Neural crest cell (in vitro differentiated cells): ENCODE results near the gene BTBD10. TPM values are rescaled to one million over a fixed set of nuclear protein-coding genes. Genes with fewer than 3 reads are reported as not detected.

Source experiments
- DNase-seq: peaks from one replicate; pipeline ENCODE4 v3.0.0; 2021; ENCODE audit warnings: low read depth, mixed read lengths, low spot score
- H3K27ac Mint-ChIP-seq: one replicate; pipeline ENCODE4 v1.8.0; 2021; ENCODE audit warnings: mild to moderate bottlenecking, mixed read lengths; ENCODE audit not compliant: unreplicated experiment
- H3K27me3 Mint-ChIP-seq: 2 replicates; pipeline ENCODE4 v1.8.0; 2021; ENCODE audit warnings: low read depth, mild to moderate bottlenecking, mixed read lengths
- H3K36me3 Mint-ChIP-seq: 2 replicates; pipeline ENCODE4 v1.8.0; 2021; ENCODE audit warnings: low read depth, mild to moderate bottlenecking, mixed read lengths
- H3K4me1 Mint-ChIP-seq: 2 replicates; pipeline ENCODE4 v1.8.0; 2021; ENCODE audit warnings: mixed read lengths
- H3K4me3 Mint-ChIP-seq: one replicate; pipeline ENCODE4 v1.8.0; 2021; ENCODE audit warnings: mild to moderate bottlenecking, mixed read lengths
- H3K9me3 Mint-ChIP-seq: 2 replicates; pipeline ENCODE4 v1.8.0; 2021; ENCODE audit warnings: mixed read lengths
- CTCF ChIP-seq: fragments of 200-600 bp; sonication (generic); conservative IDR thresholded peaks from 2 replicates; pipeline ENCODE4 v1.5.0; 2021; ENCODE audit warnings: antibody characterized with exemption, mild to moderate bottlenecking
- long read RNA-seq: library from polyadenylated mRNA; unstranded; transcript quantifications from one replicate; pipeline ENCODE4 v2.0.0, GENCODE V29; 2020
- total RNA-seq: library from RNA; stranded (reverse); gene quantifications from 2 replicates; pipeline ENCODE4 v1.2.1, GENCODE V29; 2021

The BTBD10 gene
- 28.2 and 29.0 TPM in 2 replicates for total RNA-seq
- long read RNA-seq, transcript BTBD10-208 (8 exons, 1,662 nt): minor isoform, 43 of 121 reads
- long read RNA-seq, transcript BTBD10-201 (9 exons, 2,504 nt): major isoform, 45 of 121 reads
- long read RNA-seq, partial matches to known transcripts: 19 of 121 reads
- long read RNA-seq, other reads (novel, unspliced or antisense): 12 of 121 reads

GRCh38 chr11:13462901-13463778 lies at the start of gene BTBD10:
Gene BTBD10, minus strand, starts transcription at chr11:13463222. Its CDS starts 18,098 bp downstream, at chr11:13445124.
- Mint-ChIP-seq H3K36me3 (peaks cover 6% of the 10 kb centered on the region), H3K4me3 (peak within 1 kb of the TSS; percentile 99), H3K9me3 (peaks cover 2% of the 10 kb centered on the region), H3K4me1 (peaks cover 41% of the 10 kb centered on the region), H3K27me3 (no peaks in the 10 kb centered on the region), H3K27ac (peak within 1 kb of the TSS; percentile 99)
- DNase-seq: peak; percentile 76
- TF ChIP-seq CTCF: no peak

DNA sequence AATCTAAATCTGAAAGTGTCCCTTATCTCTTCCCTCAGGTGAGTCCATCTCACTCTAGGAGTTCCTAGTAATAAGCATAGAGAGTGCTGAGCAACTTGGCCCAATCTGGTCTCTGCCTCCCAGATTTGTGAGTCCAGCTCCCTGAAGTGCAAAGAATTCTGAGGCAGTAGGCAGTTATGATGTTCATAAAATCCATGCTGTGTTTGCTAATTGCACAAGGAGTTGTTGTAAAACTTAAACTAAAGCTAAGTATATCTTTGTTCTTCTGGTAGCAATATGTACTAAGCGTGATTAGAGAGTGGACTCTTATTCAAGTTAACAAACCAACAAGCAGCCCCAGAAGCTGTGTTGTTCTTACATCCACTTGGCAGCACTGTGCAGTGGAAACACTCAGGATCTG lies 40.4 kb upstream of the BTBD10 start:
- Mint-ChIP-seq H3K4me1 (no peaks in the 10 kb centered on the region), H3K27ac (no peak overlapping the region), H3K36me3 (no peaks in the 10 kb centered on the region), H3K9me3 (peaks cover under 1% of the 10 kb centered on the region), H3K27me3 (no peaks in the 10 kb centered on the region), H3K4me3 (no peak overlapping the region)
- no peak for DNase-seq
- no peak for TF ChIP-seq CTCF

GRCh38 chr11:13502492-13502891 lies 39.5 kb upstream of the BTBD10 start:
- Mint-ChIP-seq H3K9me3 (peaks cover 3% of the 10 kb centered on the region), H3K4me3 (no peak overlapping the region), H3K4me1 (no peaks in the 10 kb centered on the region), H3K27ac (no peak overlapping the region), H3K27me3 (no peaks in the 10 kb centered on the region), H3K36me3 (no peaks in the 10 kb centered on the region)
- TF ChIP-seq CTCF: no peak
- DNase-seq: no peak

- no peak within 1 kb of the TSS for H3K27ac Mint-ChIP-seq
- DNase-seq: no peak
- peaks cover 3% of the 10 kb centered on the region for H3K9me3 Mint-ChIP-seq
- no peak for TF ChIP-seq CTCF
- H3K27me3 Mint-ChIP-seq: peaks cover 3% of the 10 kb centered on the region
- H3K36me3 Mint-ChIP-seq: no peaks in the 10 kb centered on the region
- peaks cover 4% of the 10 kb centered on the region for H3K4me1 Mint-ChIP-seq
- H3K4me3 Mint-ChIP-seq: no peak within 1 kb of the TSS
Observed at GRCh38 chr11:13495929-13496328, 32.9 kb upstream of the BTBD10 start, which contains the start of gene PTH. Gene PTH, minus strand, starts transcription at chr11:13495997. Its CDS starts 3,142 bp downstream, at chr11:13492855.

GRCh38 chr11:13494051-13494450 lies 31.0 kb upstream of the BTBD10 start:
- Mint-ChIP-seq H3K4me3 (no peak overlapping the region), H3K27ac (no peak overlapping the region), H3K9me3 (peaks cover 3% of the 10 kb centered on the region), H3K36me3 (no peaks in the 10 kb centered on the region), H3K4me1 (peaks cover 4% of the 10 kb centered on the region), H3K27me3 (peaks cover 3% of the 10 kb centered on the region)
- TF ChIP-seq CTCF: no peak
- DNase-seq: no peak
